C4-2B (cell line): Measurements from ENCODE around the gene LGR6.

Experiments
- CTCF ChIP-seq: fragments of 450-650 bp; conservative IDR thresholded peaks from 2 replicates; pipeline ENCODE4 v1.5.1; 2017; ENCODE audit warnings: mild to moderate bottlenecking
- ZFX ChIP-seq: fragments of 450-650 bp; IDR thresholded peaks from 2 replicates; pipeline ENCODE4 v1.6.1; 2017

GRCh38 chr1:202283991-202284390, 90.4 kb downstream of the LGR6 start:
- TF ChIP-seq CTCF (no peak), ZFX (no peak)
